ENCODE data around the gene MED16. TPM values are rescaled to one million over a fixed set of nuclear protein-coding genes. Genes with fewer than 3 reads are reported as not detected.
"Not testable (repeated sequence)": the region's sequence is repeated elsewhere in the genome, so short reads cannot be mapped to it uniquely, and the experiment has no call there.

The MED16 gene
- total RNA-seq, 1 experiment from 2014 or later = 66.9 TPM

- H3K27ac Mint-ChIP-seq; ATAC-seq; H3K9me3 Mint-ChIP-seq; DNase-seq (ENCODE audit: low spot score); H3K4me1 Mint-ChIP-seq; H3K36me3 Mint-ChIP-seq: not testable (repeated sequence)
- POLR2A ChIA-PET = interaction anchor here (0.6 kb wide), 1 partner anchor 1701 kb away, joined by 3 read pairs; no protein-coding TSS in a partner anchor
- H3K4me3 Mint-ChIP-seq = peak overlapping the region; percentile 41; the same call in 1 of the 2 replicates
- CTCF ChIA-PET = interaction anchor here (0.7 to 1.1 kb wide), 3 partner anchors 14 to 260 kb away, joined by 3 to 6 read pairs (median 3); no protein-coding TSS in a partner anchor
- H3K27me3 Mint-ChIP-seq (ENCODE audit: low read depth) = peaks cover 42% of the 10 kb centered on the region
- peak; percentile 50; the same call in 1 of the 2 replicates for TF ChIP-seq ZNF121 (CRISPR knock-in tag; IDR thresholded peaks at IDR 0.05)
Measured at GRCh38 chr19:842802-843179, 50.2 kb downstream of the MED16 start.

GRCh38 chr19:840519-841206 lies 52.3 kb downstream of the MED16 start, which contains the start of gene PRTN3:
TSS of gene PRTN3 (plus strand) at chr19:840999. CDS start at chr19:841009, 10 bp downstream.
- no peak for ATAC-seq
- Mint-ChIP-seq H3K9me3 (peaks cover 4% of the 10 kb centered on the region), H3K27me3 (ENCODE audit: low read depth) (peaks cover 39% of the 10 kb centered on the region), H3K27ac (no peak within 1 kb of the TSS), H3K36me3 (no peaks in the 10 kb centered on the region), H3K4me3 (no peak within 1 kb of the TSS), H3K4me1 (no peaks in the 10 kb centered on the region)
- POLR2A ChIA-PET = no interaction called here
- TF ChIP-seq PREB (CRISPR knock-in tag; IDR thresholded peaks at IDR 0.05; ENCODE audit: borderline replicate concordance) (no peak), JAZF1 (CRISPR knock-in tag; IDR thresholded peaks at IDR 0.05) (no peak), ZNF532 (CRISPR knock-in tag; IDR thresholded peaks at IDR 0.05; ENCODE audit: borderline replicate concordance) (no peak)
- no peak for DNase-seq (ENCODE audit: low spot score)
- CTCF ChIA-PET = no interaction called here

GRCh38 chr19:835210-835810 lies 57.7 kb downstream of the MED16 start:
- DNase-seq (ENCODE audit: low spot score) = no peak
- CTCF ChIA-PET = no interaction called here
- no peaks in the 10 kb centered on the region for H3K36me3 Mint-ChIP-seq
- no peaks in the 10 kb centered on the region for H3K9me3 Mint-ChIP-seq
- H3K4me3 Mint-ChIP-seq = no peak overlapping the region
- H3K27ac Mint-ChIP-seq = no peak overlapping the region
- POLR2A ChIA-PET = no interaction called here
- TF ChIP-seq CDX4 (CRISPR knock-in tag; IDR thresholded peaks at IDR 0.05; ENCODE audit: borderline replicate concordance) = no peak
- H3K27me3 Mint-ChIP-seq (ENCODE audit: low read depth) = no peaks in the 10 kb centered on the region
- no peaks in the 10 kb centered on the region for H3K4me1 Mint-ChIP-seq
- no peak for ATAC-seq

- Mint-ChIP-seq H3K27ac (peak overlapping the region; percentile 63; the same call in 1 of the 2 replicates), H3K4me1 (no peaks in the 10 kb centered on the region), H3K9me3 (no peaks in the 10 kb centered on the region), H3K27me3 (ENCODE audit: low read depth) (no peaks in the 10 kb centered on the region), H3K36me3 (no peaks in the 10 kb centered on the region), H3K4me3 (no peak overlapping the region)
- CTCF ChIA-PET = interaction anchor here (1.4 kb wide), 1 partner anchor 35 kb away, joined by 3 read pairs; no protein-coding TSS in a partner anchor
- POLR2A ChIA-PET = no interaction called here
- ATAC-seq = no peak
- TF ChIP-seq ZSCAN18 (CRISPR knock-in tag; IDR thresholded peaks at IDR 0.05) = no peak
- TF ChIP-seq E2F4 (CRISPR knock-in tag; IDR thresholded peaks at IDR 0.05; ENCODE audit: borderline replicate concordance, low read depth) = no peak
- no peak for TF ChIP-seq GABPB1 (CRISPR knock-in tag; IDR thresholded peaks at IDR 0.05)
- no peak for TF ChIP-seq ZNF396 (CRISPR knock-in tag; IDR thresholded peaks at IDR 0.05; ENCODE audit: borderline replicate concordance)
- no peak for DNase-seq (ENCODE audit: low spot score)
Measured at GRCh38 chr19:834216-834615, 58.8 kb downstream of the MED16 start.

Measured in WTC11 (cell line).